Superior temporal gyrus (tissue), 1 donor: ENCODE data around the gene CDKAL1.
"Not testable (repeated sequence)": the region's sequence is repeated elsewhere in the genome, so short reads cannot be mapped to it uniquely, and the experiment has no call there.

Source experiments
- DNase-seq: peaks from one replicate; pipeline ENCODE4 v3.0.0-alpha.2; 2016; ENCODE audit errors: extremely low spot score

Gene CDKAL1

DNA sequence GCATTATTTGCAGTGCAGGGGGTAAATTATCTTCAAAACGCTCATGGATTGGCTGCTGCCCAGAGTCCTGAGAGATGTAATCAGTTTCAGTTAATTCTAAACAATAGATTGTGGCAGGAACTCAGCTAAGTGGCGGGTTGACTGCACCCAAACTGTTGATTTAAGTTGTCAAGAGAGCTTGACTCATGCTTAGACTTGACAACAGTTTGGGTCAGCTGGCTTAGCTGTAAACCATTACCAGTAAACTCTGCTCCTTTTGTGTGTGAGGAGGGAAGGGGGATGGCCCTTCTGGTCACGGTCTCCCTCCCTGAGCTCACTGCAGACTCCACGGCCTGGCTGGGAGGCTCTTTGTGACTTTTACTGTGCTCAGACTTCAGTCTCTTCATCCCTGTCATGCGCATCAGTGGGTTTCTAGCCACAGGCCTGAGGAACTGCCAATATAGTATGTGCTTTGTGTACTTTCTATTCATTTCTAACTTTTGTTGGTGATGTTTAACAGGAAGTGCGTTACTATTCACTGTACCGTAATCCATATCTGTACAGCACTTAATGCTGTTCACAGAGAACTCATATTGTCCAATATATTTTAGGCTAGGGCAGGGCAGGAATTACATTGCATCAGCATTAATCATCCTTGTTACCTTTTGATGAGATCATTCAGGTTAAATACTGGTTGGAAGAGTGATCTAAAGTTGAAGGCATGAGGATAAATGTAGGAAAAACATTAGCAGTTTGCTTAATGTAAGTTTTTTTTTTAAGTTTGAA, 488.3 kb downstream of the CDKAL1 start:
- DNase-seq = no peak

DNA sequence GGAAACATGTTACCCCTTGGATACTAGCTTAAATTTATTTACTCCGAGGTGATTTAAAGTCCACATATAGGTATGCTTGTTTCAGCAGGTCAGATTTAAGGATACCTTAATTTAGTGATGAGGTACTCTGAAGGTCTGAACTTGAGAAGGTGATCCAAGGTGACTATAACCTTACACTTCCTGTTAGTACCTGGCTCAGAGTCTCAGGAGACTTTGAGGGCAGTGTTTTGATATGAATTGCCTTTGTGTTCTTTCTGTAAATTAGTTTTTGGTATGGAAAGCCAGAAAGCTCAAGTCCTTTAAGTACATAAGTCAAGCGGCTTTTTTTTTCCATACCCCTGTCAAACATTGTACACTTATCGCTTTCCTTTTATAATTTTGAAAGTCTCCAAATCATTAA, 489.0 kb downstream of the CDKAL1 start:
- DNase-seq = no peak

DNA sequence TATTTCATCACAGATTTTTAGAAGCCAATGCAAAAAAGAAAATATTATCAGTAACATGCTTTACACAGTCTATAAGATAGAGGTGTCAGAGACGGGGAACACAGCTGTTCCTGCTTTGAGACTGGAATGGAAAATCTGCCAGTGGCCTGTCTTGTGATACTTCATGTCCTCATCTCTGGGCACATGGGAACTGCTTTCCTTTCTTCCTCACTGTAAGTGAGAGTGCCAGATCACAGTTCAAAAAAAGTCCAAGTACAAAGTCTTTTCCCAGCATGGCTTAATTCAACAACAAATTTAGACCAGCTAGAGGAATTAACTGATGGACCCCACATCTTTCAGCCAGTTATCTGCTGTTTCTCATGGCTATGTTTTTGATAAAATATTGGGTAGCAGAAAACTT, 490.4 kb downstream of the CDKAL1 start:
- no peak for DNase-seq

GRCh38 chr6:21026576-21027273, 492.5 kb downstream of the CDKAL1 start:
- DNase-seq = no peak

DNA sequence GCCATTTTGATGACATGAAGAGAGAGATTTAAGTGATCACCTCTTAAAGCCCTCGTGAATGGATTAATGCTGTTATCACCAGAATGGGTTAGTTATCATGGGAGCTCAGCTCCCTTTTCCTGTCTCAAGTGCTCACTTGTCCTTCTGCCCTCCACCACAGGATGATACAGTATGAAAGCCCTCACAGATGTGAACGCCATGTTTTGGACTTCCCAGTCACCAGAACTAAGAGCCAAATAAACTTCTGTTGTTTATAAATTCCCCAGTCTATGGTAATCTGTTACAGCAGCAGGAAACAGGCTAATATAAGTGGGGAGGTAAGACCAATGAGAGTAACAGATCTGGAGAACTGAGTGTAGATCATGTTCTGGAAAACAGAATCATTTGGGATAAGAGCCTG, 493.2 kb downstream of the CDKAL1 start:
- DNase-seq = no peak

DNA sequence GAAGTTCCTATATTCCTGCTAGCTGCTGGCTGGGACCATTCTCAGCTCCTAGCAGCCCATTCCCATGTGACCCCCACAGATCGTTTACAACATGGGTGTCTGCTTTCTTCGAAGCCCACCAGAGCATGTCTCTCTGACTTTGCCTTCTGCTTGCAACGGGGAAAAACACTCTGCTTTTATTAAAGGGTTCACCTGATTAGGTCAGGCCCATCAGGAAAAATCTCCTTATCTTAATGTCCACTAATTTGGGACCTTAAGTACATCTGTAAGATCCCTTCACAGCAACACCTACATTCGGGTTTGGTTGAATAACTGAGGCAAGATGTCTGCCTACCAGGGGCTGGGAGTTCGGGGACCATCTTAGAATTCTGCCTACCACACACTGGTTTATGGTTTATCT, 496.9 kb downstream of the CDKAL1 start:
- no peak for DNase-seq

GRCh38 chr6:21033084-21033483, 498.8 kb downstream of the CDKAL1 start:
- no peak for DNase-seq

GRCh38 chr6:21033575-21034026, 499.3 kb downstream of the CDKAL1 start:
- no peak for DNase-seq

DNA sequence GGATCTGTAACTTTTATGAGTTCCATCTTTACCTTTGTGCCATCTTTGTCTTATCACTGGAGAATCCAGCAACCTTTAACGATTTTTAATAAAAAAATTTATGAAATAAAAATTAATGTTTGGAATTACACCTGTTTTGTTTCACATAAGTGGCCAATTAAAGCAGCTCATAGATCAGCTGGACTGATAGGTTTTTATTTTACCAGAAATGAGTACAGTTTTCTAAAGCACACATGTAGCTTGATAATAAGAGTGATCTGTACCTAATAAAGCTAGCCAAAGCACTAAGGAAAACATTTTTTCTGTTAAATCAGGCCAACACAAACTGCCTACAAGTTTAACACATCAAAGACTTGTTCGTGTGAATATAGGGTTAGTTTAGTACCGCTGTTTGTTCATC, 500.1 kb downstream of the CDKAL1 start:
- no peak for DNase-seq

- DNase-seq = no peak
Measured at GRCh38 chr6:21037453-21037852, 503.2 kb downstream of the CDKAL1 start.

DNA sequence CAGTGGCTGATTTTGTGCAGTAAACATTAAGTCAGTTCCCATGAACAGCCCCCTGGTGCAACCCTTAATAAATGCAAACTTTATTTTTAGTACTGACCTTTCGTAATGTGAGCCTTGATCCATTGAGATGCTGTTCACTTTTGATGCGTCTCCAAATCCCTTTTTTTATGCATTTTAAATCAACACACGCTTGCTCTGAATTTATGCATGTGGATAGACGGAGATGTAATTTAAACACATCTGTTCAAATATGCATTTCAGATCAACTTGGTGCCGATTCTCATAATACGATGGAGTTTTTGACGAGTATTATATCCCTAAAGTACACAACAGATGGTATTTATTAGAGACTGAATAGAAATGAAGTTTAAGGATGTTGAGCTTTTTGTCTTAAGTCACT, 505.7 kb downstream of the CDKAL1 start:
- DNase-seq = no peak

DNA sequence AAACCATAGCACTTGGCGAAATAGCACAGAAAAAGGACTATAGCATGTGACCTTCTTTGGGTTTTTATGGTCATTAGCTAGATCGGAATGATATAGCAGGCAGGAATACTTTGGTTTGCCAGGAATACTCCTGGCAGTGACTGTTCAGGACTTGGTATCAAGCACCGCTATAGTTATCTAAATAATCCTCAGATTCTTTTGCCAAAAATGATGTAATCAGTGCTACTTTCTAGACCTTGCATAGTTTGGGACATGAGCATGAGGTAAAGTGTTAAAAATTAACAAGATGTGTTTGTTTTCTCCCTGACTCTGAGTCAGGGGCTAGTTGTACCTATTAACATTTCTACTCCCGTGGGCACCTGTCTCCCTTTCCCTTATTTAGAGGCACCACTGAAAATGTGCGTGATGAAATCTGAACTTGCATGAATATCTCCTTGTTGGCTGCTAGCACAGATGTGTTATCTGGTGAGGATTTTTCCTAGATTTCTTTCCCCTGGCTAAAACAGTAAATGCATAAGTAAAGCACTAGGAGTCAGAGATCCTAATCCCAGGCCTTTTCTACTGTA, 511.0 kb downstream of the CDKAL1 start:
- no peak for DNase-seq

DNA sequence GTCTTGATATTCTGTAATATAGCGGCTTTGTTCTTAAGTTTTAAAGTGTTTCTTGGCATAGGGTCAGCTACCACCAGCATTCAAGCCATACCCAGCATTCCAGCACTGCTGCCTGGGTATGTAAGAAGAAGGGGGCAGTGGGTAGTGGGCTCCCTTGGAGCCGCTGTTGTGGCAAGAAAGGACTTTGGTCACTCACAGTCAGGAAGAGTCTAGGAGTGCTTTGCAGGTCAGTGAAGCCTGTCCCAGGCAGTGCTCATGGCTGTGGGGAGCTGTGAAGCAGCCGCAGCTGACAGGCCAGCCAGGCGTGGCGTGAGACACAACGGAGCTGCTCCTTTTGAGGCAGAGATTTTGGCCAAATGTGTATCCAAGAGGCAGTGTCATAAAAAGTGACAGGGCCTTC, 512.0 kb downstream of the CDKAL1 start:
- DNase-seq = no peak

- no peak for DNase-seq
Measured at GRCh38 chr6:21048047-21048446, 513.8 kb downstream of the CDKAL1 start.

- no peak for DNase-seq
Measured at GRCh38 chr6:21049148-21049547, 514.9 kb downstream of the CDKAL1 start.

- DNase-seq = no peak
Measured at GRCh38 chr6:21049572-21049971, 515.3 kb downstream of the CDKAL1 start.

- DNase-seq = no peak
Measured at GRCh38 chr6:21050935-21051334, 516.7 kb downstream of the CDKAL1 start.

DNA sequence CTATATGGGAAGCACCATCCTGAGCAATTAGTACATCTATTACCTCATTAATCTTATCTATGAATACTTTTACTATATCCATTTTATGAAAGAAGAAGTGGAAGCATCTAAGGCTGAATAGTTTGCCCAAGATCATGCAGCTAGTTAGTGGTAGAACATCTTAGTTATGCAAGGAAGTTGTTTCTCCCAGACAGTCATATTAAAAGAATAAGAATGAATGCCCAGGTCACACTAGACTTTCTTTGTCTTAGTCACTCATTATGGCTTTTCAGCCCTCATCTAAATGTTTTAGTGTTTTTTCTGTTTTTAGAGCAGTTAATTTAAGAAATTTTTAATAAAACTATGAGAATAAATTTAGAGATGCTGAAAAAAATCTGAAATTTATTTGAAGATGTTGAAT, 517.5 kb downstream of the CDKAL1 start:
- no peak for DNase-seq

DNA sequence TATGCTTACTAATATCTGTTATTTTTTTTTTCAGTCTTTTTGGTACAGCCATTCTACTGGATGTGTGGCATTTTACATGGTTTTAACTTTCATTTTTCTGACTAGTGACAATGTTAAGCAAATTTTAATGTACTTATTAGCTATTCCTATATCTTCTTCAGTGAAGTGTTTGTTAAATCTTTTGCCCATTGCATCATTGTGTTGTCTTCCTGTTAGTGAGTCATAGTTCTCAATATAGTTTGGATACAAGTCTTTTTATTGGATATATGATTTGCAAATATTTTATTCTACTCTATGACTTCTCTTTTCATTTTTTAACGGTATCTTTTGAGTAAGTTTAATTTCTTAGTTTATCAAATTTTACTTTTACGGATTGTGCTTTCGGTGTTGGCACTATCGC, 519.4 kb downstream of the CDKAL1 start:
- DNase-seq = no peak

GRCh38 chr6:21055480-21055879, 521.2 kb downstream of the CDKAL1 start:
- not testable (repeated sequence) for DNase-seq

DNA sequence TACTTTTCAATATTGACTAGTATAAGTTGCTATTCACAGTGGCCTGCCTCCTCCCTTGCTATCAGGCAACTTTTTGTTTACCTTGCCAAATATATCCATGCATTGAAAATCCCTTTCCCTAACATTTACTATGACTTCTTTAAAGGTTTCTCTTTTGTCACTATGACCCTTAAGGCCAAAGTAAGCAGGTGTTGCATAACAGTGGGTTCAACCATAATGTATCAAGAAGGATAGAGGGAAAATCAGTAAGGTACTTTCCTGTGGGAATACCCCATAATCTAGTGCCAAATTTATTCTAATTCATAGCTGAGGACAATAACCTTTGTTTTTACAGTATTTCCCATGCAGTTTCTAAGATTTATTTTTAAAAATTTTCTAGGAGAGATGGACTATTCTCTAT, 527.6 kb downstream of the CDKAL1 start:
- no peak for DNase-seq

DNA sequence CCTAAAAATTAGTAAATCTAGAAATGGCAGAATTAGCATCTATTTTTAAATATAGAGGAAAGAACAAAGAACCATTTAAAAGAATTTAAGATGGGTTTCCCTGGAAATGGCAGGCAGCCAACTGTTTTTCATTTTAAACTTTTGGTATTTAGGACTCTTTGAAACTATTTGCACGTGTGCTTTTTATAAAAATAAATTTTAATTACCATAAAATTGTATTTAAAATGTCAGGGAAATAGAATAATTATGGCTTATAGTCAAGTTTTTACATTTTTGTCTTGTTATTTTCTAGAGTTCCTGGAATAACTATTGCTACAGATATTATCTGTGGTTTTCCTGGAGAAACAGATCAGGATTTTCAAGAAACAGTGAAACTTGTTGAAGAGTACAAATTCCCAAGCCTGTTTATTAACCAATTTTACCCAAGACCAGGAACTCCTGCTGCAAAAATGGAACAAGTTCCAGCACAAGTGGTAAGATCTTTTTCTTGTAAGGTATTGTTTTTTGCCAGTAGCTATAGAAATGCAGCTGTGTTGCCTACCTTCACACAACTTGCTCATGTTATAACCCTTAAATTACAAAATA, 530.6 kb downstream of the CDKAL1 start:
- no peak for DNase-seq

DNA sequence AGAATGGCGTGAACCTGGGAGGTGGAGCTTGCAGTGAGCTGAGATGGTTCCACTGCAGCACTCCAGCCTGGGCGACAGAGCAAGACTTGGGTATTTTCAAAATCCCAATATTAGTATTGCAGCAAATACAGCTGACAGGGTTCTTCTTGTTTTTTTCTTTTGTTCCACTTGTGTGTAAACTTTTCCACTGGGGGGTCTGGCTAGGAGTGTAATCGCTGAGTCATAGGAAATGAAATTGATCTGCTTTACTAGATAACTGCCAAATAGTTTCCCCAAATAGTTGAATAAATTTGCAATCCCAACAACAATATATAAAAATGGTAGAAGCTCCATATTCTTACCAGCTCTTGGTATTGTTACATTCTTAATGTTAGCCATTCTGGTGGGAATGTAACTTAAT, 533.3 kb downstream of the CDKAL1 start:
- no peak for DNase-seq
